Activated CD8-positive, alpha-beta memory T cell treated with anti-CD3 and anti-CD28 coated beads for 36 hours (primary cell): ENCODE data around the gene SHANK2. TPM values are rescaled to one million over a fixed set of nuclear protein-coding genes. Genes with fewer than 3 reads are reported as not detected.

Experiments used
- CTCF ChIA-PET: fragments of 350-600 bp; sonication (Branson Sonifier 250); formaldehyde crosslinking; loops from one replicate; lab custom pipeline; 2021; ENCODE audit warnings: antibody characterized with exemption; lab: Charles Lee
- POLR2A ChIA-PET: fragments of 350-600 bp; sonication (Branson Sonifier 250); formaldehyde crosslinking; loops from one replicate; lab custom pipeline; 2021; ENCODE audit warnings: antibody characterized with exemption; lab: Charles Lee
- total RNA-seq, 2 experiments: library from RNA; stranded (reverse); gene quantifications; one replicate each; pipeline ENCODE4 v1.2.3, GENCODE V29; 2021

Gene SHANK2
- total RNA-seq, result not detected

- ChIA-PET POLR2A (no interaction called here), CTCF (no interaction called here)
These were observed at the start of gene SHANK2 for GRCh38 chr11:71252269-71252769. TSS of gene SHANK2 (minus strand) at chr11:71252577. CDS start at chr11:71147326, 105,251 bp downstream.

DNA sequence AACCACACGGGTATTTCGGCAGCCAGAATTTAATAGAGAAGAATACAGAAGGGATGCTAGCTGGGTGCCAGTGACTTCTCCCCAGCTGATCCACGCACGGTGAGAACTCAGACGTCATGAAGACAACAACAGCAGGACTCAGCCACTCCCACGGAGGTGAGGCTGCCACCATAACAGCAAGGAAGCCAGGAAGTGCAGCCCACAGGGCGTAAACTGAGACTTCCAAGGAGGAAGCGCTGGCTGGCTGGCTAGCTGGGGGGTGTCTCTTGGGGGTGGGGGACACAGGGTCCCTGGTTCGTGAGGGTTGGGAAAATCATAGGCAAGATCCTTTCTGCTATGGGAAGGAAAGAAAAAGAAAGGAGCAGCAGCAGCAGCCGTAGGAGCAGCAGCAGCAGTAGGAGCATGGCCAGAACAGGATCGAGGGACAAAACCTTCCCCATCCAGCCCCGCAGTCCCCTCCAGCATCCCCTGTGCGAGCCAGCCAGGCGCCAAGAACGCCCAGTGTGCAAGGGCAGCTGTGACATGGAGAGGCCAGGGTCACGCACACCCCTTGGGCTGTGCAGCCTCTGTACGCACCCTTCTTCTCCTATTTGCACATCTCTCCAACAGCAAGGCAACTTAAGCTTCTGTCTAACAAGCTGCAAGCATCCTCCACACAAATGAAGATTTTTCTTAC is 49.6 kb upstream of the SHANK2 start:
- ChIA-PET CTCF (no interaction called here), POLR2A (no interaction called here)

GRCh38 chr11:71301046-71301857 is 48.9 kb upstream of the SHANK2 start:
- ChIA-PET CTCF (no interaction called here), POLR2A (no interaction called here)

- POLR2A ChIA-PET, result no interaction called here
- CTCF ChIA-PET, result no interaction called here
These were observed 47.8 kb upstream of the SHANK2 start for GRCh38 chr11:71300187-71300586.

DNA sequence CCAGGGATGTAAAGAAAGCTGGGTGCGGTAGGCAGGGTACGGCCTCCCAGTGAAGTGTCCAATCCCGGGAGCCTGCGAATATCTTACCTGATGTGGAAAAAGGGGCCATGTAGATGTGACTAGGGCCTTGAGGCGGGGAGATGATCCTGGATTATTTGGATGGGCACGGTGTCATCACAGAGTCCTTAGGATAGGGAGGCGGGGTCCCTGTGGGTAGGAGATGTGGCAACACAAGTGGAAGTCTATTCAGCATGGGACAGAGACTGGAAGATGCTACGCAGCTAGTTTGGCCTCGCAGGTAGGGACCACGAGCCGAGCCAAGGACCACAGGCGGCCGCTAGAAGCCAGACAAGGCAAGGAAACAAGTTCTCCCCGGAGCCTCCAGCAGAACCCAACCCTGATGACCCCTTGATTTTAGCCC is 46.4 kb upstream of the SHANK2 start:
- ChIA-PET POLR2A (no interaction called here), CTCF (interaction anchor here (0.7 kb wide), 1 partner anchor 1794 kb away, joined by 3 read pairs; no protein-coding TSS in a partner anchor)

- ChIA-PET CTCF (interaction anchor here (0.7 kb wide), 1 partner anchor 1793 kb away, joined by 3 read pairs; no protein-coding TSS in a partner anchor), POLR2A (no interaction called here)
These were observed 45.7 kb upstream of the SHANK2 start for GRCh38 chr11:71298016-71298550.

DNA sequence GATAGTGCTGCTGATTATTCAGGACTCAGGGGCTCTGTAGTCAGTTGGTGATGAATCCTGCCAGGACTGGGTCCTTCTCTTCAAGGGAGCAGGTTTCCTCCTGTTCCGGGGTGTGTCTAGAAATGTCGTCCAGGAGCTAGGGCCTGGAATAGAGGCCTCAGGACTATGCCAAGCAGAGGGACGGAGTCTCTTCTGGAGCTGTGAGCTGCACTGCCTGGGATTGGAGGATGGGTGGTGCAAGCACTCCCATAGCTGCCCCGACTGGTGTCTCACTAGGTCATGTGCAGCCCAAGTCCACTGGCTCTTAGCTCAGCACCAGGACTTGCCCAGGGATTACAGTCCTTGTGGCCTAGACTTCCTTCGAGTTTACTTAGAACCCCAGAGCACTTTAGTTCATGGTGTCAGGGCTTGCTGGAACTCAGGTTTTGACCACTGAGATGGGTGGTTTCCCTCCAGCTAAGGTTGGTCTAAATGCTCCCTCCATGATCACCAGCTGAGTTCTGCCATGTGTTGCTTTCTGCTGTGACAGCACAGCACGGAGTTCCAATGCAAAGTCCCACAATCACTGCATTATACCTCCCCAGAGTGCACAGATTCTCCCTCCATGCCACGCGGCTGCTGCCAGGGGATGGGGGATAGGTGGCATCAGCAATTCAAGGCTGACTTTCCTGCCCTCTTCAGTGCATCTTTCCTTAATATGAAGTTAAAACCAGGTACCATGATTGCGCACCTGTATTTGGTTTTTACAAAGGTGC is 42.6 kb upstream of the SHANK2 start:
- CTCF ChIA-PET, result no interaction called here
- POLR2A ChIA-PET, result no interaction called here

- POLR2A ChIA-PET, result no interaction called here
- CTCF ChIA-PET, result no interaction called here
These were observed 41.8 kb upstream of the SHANK2 start for GRCh38 chr11:71293961-71294782.

GRCh38 chr11:71286701-71287643 is 34.6 kb upstream of the SHANK2 start:
- CTCF ChIA-PET, result no interaction called here
- POLR2A ChIA-PET, result no interaction called here

GRCh38 chr11:71285111-71285510 is 32.7 kb upstream of the SHANK2 start:
- ChIA-PET POLR2A (no interaction called here), CTCF (no interaction called here)

- CTCF ChIA-PET, result no interaction called here
- POLR2A ChIA-PET, result no interaction called here
These were observed 32.2 kb upstream of the SHANK2 start for GRCh38 chr11:71284525-71285092.

- ChIA-PET CTCF (no interaction called here), POLR2A (no interaction called here)
These were observed 31.6 kb upstream of the SHANK2 start for GRCh38 chr11:71283971-71284441.

DNA sequence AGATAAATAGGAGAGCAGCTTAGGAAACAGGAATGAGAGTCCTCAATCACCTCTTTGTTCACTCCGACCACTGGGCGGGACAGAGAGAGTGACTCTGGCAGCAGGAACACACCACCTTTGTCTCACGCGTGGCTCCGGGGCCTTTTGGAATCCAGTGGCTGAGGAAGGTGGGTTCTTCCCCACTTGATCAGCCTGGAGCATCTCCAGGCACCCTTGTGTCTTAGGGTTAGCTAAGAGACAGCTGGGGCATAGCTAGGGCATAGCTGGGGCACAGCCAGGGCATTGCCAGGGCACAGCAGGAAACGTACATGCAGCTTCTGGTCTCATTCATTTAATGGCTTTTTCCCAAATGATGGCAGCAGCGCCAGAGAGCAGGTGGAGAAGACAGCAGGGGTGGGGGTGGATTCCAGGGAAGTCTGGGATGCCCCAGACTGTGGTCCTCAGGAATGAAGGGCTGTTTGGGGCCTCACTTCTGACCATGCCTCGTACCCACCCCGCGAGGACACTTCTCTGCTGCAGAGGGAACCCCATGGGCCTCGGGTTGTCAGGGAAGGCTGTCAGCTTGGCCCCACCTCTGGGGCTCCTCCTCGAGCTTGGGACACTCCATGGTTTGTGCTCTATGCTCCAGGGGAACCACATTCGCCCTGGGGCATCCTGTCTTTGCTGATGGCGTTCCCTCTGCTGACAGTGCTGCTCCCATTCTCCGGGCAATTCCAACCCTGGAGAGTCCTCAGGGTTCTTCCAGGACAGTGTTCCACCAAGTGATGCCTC is 30.4 kb upstream of the SHANK2 start:
- ChIA-PET POLR2A (no interaction called here), CTCF (no interaction called here)

DNA sequence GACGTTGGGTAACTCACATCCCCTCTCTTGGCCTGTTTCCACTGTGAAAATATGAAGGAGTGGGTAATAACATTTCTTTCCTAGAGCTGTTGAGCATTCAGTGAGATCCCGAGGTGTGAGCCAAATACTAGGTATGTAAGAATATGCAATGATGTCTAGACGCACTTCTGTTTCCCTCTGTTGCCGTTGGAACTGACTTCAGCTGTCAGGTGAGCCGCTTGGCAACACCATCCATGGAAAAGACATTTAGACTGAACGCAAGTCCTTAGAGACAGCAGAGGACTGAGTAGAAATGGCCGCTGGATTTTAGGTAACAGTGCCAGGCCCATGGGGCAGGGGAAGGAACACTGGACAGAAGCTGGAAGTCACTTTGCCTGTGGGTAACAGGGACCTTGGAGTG is 29.5 kb upstream of the SHANK2 start:
- POLR2A ChIA-PET, result no interaction called here

DNA sequence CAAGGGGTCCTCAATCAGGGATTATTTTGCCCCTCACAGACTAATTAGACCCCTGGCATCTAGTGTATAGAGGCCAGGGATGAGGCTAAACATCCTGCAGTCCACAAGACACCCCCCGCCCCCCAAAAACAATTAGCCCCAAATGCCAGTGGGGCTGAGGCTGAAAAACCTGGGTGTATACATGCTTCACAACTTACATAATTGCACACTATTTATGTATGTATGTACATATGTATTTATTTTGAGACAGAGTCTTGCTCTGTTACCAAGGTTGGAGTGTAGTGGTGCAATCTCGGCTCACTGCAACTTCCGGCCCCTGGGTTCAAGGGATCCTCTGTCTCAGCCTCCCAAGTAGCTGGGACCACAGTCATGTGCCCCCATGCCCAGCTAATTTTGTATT is 28.8 kb upstream of the SHANK2 start:
- ChIA-PET CTCF (no interaction called here), POLR2A (no interaction called here)

More for the DNA sequence above, 29.5 kb upstream of the SHANK2 start:
- CTCF ChIA-PET, result no interaction called here

GRCh38 chr11:71279916-71280645 is 27.7 kb upstream of the SHANK2 start:
- ChIA-PET CTCF (no interaction called here), POLR2A (no interaction called here)
